HG02938 (cell line): ENCODE data around the gene KLHL13.
"Not testable (repeated sequence)": the region's sequence is repeated elsewhere in the genome, so short reads cannot be mapped to it uniquely, and the experiment has no call there.

ENCODE experiments used
- ATAC-seq: cut with Tn5 transposase; IDR thresholded peaks from one replicate; pipeline ENCODE4 v1.9.1; 2021; ENCODE audit warnings: mild to moderate bottlenecking, moderate library complexity; ENCODE audit not compliant: unreplicated experiment

Gene KLHL13

DNA sequence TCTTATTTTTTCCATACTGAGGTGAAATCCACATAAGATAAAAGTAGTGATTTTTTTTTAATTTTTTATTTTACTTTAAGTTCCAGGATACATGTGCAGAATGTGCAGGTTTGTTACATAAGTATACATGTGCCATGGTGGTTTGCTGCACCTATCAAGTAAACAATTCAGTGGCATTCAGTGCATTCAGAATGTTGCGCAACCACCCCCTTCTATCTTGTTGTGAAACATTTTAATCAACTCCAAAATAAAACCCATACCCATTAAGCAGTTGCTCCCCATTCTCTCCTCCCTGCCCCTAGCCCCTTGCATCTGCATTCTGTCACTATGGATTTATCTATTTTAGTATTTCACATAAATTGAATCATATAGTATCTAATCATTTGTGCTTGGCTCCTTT, 121.2 kb downstream of the KLHL13 start:
- no peak for ATAC-seq

DNA sequence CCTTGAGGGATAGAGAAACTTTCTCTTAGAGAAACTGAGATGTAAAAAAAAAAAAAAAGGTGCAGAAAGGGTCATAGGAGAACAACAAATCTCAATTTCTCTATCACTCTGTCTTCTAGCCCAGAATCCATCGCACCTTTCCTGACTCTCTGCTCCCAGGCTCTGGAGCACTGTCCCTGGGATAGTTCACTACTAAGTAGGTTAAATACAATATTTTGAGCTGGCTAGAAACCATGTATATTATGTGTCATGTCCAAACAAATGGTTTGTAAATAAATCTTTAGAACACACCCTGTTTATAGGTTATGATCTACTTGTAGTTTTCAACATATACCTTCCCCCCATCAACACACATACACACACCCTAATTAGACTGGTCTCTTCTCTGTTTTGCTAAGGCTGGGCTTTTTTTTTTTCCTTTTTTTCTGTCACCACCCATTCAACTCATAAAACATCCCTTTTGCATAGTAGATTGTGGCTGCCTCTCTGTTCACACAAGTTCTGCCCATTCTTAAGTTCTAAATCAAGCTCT, 124.4 kb downstream of the KLHL13 start:
- no peak for ATAC-seq

DNA sequence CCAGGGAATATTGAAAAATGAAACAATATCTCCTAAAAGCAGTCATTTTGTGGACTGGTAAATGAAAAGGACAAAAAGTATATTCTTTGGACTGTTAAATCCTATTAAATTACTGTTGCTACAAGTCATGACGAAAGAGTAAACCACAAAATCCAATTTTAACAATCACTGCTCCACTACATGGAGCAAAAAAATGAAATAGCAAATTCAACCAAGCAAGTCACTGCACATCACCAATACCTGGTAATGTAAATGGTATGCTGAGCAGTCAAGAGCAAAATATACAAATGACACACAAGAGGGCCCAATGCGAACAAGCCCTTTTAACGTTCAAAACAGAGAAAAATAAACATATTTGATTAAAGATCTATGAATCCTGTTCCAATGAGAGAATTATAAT, 126.2 kb downstream of the KLHL13 start:
- ATAC-seq: no peak

DNA sequence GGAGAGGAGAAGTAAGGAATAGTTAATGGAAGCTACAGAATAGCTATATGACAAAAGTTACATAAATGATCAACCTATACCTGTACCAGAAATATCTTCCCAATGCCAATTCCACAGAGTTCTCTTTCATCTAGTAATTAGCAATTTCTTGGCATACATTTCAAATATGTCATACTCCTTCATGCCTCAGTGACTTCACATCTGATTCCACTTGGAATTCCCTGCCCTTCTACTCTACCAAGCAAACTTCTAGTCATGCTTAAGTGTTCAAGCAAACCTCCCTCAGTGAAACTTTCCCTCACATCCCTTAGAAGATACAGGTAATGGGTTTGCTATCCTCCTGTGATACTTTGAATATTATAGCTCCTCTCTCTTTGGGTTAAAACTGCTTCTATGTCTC, 127.1 kb downstream of the KLHL13 start:
- ATAC-seq: no peak

DNA sequence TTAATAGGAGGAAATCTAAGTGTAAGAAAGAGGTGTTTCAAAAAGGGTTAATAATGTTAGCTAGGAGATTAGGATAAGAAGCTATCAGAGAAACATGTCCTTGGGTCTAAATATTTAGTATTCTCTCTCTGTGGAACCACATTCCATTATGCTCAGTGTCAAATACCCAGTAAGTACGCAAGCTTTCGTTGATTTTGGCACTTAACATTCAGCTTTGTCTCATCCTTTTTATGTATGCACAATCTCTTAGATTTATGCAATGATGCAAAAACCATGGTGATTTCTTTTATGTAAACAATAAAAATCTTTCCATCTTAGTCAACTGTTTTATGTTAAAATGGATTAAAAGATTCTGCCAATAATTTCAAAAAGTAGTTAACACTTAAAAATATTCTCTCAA, 129.2 kb downstream of the KLHL13 start:
- ATAC-seq: no peak

DNA sequence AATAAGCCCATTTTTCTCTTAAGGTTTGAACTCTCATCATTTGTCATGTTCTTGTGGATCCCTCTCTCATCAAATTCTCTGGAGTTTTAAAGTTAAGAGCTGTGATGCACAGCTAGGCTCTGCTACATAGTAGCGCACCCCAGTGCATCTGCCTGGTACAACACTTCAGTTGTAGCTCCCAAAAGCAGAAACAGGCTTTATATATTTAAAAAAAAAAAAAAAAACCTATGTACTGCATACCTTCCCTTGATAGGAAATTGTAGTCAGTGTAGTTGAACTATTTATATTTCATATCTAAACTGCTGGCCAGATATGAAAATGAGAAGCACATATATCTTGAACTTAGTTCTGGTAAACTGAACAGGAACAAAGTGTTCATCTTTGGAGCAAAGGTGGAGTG, 131.4 kb downstream of the KLHL13 start:
- ATAC-seq: no peak

DNA sequence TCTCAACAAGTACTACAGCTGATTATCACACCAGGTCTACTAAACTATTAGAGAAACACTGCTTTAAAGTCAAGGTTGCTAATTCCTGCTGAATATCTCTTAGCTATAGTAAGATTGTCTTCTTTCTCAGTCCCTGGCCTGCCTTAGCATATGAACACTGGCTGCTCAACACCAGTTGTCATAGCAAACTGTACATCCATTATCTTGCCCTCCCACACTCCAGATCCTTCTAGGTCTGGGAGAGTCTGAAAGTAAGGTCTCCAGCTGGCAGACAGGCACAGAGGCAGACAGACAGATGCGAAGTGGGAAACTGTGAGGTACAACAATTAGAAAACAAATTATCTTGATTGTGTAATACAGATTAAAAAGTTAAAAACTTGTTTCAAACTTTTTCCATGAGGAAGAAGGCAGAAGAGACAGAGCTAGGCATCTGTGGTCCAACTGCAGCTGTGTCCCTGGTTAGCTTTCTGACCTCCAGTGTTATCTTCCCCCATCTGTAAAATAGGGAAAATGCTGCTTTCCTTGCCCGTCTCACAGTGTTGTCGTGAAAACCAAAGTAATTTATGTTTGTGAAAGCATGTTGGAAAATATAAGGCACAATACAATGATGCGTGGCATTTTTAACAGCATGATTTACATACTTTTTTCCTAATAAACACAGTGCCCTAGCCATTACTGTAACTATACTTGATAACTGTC, 133.8 kb downstream of the KLHL13 start:
- no peak for ATAC-seq

DNA sequence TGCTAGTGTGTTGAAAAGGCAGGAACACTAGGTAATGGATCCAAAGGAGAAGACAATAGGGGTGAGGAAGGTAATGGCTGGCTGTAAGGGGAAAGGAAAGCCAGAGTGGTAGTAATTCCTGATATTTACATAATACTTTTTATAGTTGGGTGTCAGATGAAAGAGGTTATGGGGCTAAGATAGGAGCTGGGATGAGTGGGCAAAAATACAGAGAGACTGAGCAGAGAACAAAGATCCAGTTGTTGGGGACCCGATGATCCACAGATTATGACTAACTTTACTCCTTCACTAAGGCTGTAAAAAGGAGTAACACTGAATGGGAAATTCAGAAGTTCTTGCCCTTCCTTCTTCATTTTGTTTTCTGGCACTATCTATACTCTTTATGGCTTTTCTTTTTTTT, 138.2 kb downstream of the KLHL13 start:
- no peak for ATAC-seq

DNA sequence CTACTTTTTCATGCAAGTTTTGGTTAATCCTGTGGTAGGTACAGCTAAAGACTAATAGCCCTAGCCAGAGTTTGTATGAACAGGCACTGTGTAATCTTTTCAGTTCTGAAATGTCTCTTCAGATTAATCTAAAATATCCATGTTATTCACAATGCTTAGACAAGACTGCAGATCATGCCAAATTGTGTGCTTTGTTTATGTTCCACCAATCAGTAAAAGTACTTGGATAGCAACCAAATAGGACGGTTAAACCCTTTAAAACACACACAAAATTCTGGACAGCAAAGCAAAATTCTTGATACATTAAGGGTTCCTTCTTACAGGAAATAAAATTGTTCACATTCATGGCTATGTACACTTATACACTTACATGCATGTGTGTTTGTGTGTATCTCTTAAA, 139.1 kb downstream of the KLHL13 start:
- no peak for ATAC-seq

DNA sequence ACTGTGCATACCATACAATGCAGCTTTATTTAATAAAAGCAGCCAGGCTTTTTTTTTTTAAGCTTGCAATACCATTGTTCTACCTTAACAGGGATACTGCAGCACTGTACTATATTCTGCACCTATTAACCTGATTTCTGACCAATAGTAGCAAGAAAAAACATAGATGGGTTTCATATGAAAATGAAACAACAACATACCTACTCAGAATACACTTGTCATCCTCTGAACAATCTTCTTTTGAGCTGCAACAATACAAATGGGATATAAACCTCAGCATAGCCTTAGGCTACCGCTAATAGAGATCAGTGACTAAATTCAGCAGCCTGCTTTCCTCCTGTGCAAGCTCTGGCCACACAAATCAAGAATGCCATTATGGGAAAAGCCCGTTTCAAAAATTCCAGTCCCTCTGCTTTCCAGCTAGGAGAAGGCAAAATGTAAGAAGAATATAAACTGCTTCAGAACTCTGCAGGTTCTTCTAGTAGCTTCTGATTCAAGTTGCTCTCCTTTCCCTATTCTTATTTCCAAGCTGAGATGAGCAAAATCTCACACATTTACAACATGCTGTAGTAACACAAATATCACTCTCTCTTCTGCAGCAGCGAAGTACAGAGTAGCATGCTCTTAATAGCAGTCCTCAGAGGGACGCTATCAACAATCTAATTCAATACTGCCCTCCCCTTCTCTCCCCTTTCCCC, 143.4 kb downstream of the KLHL13 start:
- ATAC-seq: no peak

DNA sequence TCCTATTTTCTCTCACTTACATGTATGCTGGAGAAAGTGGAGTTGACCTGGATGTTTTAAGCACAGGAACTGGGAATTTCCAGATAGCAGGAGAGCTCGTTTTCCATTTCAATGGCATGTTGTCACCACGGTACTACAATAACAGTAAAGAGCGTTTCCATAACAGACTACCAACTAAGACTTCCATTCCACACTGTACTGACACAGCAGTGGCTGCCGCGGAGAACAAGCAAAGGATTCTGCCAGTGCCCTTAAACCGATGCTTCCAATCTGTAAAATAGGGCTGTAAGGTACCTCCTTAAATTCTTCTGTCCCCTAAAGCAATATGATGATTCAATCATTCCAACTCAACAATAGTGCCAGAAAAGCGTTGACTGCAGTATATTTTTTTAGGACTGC, 143.9 kb downstream of the KLHL13 start:
- ATAC-seq: no peak

DNA sequence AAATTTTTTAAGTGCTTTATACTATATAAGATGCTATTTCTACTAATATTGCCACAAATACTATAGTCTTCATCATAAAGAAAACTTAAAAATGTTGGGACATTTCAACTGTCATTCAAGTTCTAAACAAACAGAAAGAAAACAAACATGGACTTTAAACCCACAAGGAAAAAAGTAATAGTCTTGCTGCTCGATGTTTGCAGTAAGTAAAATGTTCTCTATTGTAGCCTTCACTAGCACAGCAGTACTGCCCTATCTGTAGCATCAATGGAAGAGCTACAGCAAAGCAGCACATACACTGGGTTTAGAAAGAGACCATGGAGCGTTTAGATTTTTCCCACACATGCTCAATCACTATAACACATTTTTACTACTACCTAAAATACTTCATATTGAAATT, 146.8 kb downstream of the KLHL13 start:
- ATAC-seq: no peak

DNA sequence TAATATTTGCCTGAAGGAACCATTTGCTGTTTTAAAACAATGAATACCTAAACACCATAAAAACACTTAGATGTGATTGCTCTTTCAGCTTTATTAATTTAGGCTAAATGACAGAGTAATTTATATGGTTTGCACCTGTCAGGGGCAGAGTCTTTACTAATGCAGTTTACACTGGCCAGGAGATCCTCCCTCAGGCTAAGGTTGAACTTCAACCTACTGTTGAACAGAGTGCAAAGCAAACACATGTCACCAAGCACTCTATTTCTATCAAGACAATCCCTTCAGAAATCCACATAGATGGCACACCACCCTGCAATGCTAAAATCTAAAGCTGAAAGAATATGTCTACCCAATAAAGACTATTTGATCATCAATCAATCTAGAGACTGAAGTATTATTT, 147.3 kb downstream of the KLHL13 start:
- ATAC-seq: no peak

DNA sequence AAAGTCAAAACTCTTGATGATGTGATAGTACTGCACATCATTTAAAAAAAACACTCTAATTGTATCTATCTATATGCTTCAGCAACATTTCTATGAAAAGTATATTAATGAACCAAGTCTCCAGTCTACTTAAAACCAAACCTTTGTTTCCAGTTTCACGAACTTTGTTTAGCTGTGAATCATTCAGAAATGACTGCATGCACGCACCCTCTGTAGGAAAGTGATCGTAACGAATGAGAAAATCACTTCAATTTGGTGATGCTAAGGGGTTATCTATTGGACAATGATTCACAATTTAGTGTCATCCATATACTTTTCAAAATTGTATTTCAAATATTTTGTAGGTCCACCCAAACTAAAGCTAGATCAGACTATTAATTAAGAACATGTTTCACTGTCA, 157.6 kb downstream of the KLHL13 start:
- no peak for ATAC-seq

DNA sequence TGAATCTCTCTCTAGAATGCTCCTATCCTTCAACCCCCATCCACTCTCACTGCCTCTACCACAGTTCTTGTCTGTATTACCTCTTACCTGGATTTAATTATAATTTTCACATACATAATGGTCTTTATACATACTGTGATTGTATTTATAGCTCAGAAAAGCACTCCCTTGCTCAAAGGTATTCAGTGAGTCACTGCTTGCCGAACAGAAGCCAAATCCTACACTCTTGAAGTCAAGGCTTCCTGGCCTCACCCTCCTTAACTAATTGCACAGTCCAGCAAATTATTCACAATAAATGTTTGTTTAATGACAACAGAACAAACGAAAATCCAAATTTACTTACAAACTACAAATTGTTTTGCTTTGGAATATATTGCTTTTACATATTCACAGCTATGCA, 159.5 kb downstream of the KLHL13 start:
- no peak for ATAC-seq

DNA sequence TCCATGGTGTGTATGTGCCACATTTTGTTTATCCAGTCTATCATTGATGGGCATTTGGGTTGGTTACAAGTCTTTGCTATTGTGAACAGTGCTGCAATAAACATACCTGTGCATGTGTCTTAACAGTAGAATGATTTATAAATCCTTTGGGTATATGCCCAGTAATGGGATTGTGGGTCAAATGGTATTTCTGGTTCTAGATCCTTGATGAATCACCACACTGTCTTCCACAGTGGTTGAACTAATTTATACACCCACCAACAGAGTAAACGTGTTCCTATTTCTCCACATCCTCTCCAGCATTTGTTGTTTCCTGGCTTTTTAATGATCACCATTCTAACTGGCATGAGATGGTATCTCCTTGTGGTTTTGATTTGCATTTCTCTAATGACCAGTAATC, 177.3 kb downstream of the KLHL13 start:
- ATAC-seq: not testable (repeated sequence)

DNA sequence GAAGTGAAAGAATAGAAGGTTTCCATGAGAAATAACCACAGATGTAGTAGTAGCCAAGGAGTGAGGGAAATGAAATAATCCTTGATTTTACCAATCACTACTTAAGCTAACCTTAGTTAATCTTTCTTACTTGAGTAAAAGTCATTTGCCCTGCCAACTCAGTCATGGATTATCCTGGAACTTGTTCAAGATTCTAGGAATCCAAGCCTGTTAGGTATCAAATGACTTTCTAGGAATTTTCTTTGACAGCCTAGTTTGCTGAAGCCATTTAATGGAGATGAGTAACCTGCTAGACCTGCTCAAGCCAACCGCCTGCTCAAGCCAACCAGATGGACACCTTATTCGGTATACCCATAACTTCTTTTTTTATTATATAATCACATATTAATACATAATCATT, 180.5 kb downstream of the KLHL13 start:
- no peak for ATAC-seq

DNA sequence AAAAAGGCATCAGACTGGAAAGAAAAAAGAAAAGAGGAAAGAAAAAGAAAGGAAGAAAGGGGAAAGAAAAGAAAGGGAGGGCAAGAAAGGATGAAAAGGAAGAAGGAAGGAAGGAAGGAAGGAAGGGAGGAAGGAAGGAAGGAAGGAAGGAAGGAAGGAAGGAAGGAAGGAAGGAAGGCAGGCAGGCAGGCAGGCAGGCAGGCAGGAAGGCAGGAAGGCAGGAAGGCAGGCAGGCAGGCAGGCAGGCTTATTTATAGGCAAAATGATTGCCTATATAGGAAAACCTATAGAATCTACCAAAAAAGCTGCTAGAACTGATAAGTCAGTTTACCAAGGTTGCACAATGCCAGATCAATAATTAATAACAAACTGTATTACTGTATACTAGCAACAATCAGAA, 186.5 kb downstream of the KLHL13 start:
- ATAC-seq: not testable (repeated sequence)

DNA sequence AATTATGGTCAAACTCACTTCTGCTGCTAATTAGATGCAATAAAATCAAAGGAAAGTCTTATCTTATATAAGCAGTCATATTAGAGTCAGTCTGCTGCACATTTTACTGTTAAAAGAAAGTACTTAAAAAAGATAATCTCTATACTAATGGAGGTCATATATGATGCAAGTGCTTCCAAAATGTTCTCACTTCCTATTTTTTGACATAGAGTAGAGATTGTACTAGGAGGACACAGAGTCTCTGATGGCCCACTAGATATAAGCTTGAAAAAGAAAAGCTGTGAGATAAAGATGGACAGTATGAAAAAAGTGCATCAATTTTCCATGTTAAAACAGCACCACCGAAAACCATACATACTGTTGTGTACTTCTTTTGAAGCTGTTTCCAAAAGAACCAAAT, 196.9 kb downstream of the KLHL13 start:
- no peak for ATAC-seq

DNA sequence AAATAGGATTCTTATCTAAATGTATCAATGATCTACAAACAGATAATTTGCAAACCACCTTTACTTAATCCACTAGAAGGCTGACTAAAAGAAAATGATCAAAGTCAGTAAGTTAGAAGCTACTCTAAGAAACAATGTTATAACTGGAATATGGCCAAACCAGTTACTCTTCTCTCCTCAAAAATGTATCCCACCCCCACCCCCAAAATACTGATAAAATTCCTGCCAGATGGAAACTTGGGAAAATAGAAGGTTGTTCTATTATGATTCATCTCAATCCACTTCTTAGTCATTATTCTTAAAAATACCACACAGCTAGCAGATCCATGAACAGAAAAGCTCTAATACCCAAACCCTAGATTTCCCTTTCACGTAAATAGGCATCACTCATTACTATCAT, 206.4 kb downstream of the KLHL13 start:
- ATAC-seq: no peak

DNA sequence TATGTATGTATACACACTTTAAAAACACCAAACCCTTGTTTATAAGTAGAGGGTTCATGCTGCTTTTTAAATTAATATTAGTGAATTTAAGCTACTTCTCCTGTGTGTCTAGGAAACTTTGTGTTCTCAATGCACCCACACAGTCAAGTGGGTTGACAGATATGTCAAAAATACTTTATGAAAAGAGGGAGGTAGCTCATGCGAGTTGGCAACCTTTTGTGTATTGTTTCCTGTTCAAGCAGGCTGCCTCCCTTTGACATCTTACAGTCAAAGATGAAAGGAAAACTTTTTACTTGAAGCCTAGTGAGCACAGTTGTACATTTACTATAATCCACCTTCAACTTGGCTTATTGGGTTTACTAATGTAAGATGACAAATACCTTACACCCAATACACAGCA, 218.4 kb downstream of the KLHL13 start:
- no peak for ATAC-seq

DNA sequence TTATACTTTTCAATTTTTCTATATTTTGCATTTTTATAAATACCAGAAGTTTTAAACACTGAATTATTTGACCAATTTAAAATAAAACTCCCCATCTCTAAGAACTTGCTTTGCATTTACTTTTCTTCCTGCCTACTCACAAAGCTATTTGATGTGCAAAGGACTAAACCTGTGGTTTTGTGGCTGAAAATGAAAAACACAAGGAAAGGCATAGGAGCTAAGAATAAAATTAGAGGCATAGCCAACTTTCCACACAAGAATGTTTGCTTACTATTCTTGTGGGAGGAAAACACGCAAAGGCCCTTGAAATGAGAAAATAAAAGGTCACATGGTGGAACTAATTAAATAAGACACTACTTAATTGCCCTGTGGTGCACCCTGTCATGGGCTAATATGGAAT, 221.2 kb downstream of the KLHL13 start:
- no peak for ATAC-seq

DNA sequence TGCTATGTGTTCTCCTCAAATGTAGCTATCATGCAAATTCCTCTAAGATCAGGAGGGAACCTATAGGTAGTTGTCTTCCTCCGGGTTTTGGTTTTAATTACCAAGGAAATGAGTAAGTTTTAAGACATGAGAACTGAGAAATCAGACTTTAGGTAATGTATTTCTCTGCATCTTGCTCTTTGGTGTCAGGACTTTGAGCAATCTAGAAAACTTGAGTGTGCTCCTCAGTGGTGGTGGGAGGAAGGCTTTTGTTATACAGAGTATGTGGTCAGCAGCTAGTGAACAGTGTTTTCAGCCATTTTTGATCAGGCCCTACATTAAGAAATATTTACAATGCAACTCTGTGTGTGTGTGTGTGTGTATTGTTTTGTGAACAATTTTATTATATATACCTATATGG, 224.1 kb downstream of the KLHL13 start:
- no peak for ATAC-seq
